Gastroesophageal sphincter (tissue), 3 donors: ENCODE measurements around the gene KRT85.

Experiments used
- POLR2AphosphoS5 ChIP-seq: sonication (generic); formaldehyde crosslinking; IDR thresholded peaks from one replicate; pipeline ENCODE4 v1.6.1; 2017; ENCODE audit warnings: antibody characterized with exemption
- TF ChIP-seq, protein P1 (sequence below), 4 experiments: fragments of 200-600 bp in 2 of 4; fragments of 450-650 bp in 2 of 4; sonication (generic) in 1 of 4; IDR thresholded peaks; one replicate each; pipeline ENCODE4 v1.5.1; 2017 to 2019; ENCODE audit warnings: antibody characterized with exemption in 4 of 4, mild to moderate bottlenecking in 2 of 4, moderate library complexity in 2 of 4

DNA sequence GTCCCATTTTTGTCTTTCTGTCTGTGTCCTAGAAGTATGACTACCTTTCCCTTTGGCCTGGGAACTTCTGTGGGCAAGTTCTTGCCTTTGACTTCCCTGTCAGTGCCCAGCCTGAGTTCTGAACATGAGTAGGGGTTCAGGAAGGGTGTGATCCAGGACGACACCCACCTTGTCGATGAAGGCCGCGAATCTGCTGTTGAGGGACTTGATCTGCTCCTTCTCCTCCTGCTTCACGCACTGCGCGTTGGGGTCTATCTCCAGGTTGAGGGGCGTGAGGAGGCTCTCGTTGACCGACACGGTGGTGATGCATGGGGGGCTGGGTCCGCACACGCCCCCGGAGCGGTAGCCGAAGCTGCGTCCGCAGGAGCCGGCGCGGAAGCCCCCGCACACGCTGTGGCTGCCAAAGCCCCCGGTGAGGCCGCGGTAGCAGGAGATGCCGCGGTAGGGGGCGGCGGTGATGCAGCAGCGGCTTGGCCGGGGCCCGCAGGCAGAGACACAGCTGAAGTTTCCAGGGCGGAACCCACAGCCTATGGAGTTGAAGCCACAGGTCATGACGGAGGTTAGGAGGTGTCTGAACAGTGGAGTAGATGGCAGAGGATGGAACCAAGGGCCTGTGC is 46.4 kb downstream of the KRT85 start, which contains the start of gene KRT83:
- TF ChIP-seq, protein P1, sequence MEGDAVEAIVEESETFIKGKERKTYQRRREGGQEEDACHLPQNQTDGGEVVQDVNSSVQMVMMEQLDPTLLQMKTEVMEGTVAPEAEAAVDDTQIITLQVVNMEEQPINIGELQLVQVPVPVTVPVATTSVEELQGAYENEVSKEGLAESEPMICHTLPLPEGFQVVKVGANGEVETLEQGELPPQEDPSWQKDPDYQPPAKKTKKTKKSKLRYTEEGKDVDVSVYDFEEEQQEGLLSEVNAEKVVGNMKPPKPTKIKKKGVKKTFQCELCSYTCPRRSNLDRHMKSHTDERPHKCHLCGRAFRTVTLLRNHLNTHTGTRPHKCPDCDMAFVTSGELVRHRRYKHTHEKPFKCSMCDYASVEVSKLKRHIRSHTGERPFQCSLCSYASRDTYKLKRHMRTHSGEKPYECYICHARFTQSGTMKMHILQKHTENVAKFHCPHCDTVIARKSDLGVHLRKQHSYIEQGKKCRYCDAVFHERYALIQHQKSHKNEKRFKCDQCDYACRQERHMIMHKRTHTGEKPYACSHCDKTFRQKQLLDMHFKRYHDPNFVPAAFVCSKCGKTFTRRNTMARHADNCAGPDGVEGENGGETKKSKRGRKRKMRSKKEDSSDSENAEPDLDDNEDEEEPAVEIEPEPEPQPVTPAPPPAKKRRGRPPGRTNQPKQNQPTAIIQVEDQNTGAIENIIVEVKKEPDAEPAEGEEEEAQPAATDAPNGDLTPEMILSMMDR (IDR thresholded peaks at IDR 0.05): no peak
- no peak for TF ChIP-seq POLR2AphosphoS5
